GM12873 (cell line): Measurements from ENCODE around the gene ROM1.

Experiments used
- CTCF ChIP-seq: IDR thresholded peaks from 2 replicates; pipeline ENCODE4 v1.5.1; 2012; ENCODE audit warnings: low read depth, mild to moderate bottlenecking, moderate library complexity, low read length, control low read depth; ENCODE audit not compliant: insufficient read depth; ENCODE audit errors: missing control alignments

ROM1 gene

GRCh38 chr11:62645946-62646824 lies 33.1 kb downstream of the ROM1 start, which contains the start of gene GANAB:
Gene GANAB (minus strand): TSS chr11:62646613. CDS start chr11:62646599, 14 bp downstream.
- TF ChIP-seq CTCF, result no peak

GRCh38 chr11:62646825-62647608 lies 34.0 kb downstream of the ROM1 start:
- TF ChIP-seq CTCF, result no peak

GRCh38 chr11:62647609-62648005 lies 34.5 kb downstream of the ROM1 start:
- no peak for TF ChIP-seq CTCF

GRCh38 chr11:62648185-62648966 lies 35.3 kb downstream of the ROM1 start:
- TF ChIP-seq CTCF, result no peak

GRCh38 chr11:62648967-62649364 lies 35.9 kb downstream of the ROM1 start:
- TF ChIP-seq CTCF, result no peak

- TF ChIP-seq CTCF, result no peak
Measured at GRCh38 chr11:62649486-62649885, 36.4 kb downstream of the ROM1 start.
